ENCODE data around the gene NRG3.

Gene NRG3

DNA sequence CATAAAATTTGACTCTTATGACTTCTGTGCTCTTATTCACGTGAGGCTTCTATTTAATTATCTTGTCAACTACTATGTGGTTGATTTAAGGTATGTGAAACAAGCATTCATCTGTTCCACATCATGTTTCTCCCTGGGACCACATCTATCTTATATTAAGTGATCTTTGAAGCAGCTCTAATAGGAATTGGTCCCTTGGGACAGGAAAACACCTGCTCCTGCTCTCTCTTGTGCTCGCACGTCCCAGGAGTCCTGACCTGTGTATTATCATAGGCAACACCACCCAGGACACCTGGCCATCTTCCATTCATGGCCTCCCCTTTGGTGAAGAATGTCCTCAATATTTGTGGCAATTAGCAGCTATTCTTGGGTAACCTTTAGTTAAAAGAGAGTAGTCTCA lies 269.2 kb downstream of the NRG3 start:
- Histone ChIP-seq H3K36me3 (ENCODE audit: control insufficient read depth, insufficient read depth, low read length) (no peaks in the 10 kb centered on the region), H3K4me3 (ENCODE audit: low read length) (no peak overlapping the region), H3K4me1 (ENCODE audit: control insufficient read depth, insufficient read depth, low read length) (no peaks in the 10 kb centered on the region), H3K9me3 (ENCODE audit: control insufficient read depth, low read length) (no peaks in the 10 kb centered on the region), H3K9ac (ENCODE audit: low read length) (no peak overlapping the region), H3K27me3 (ENCODE audit: control insufficient read depth, insufficient read depth, low read length) (no peaks in the 10 kb centered on the region)

- H3K9ac ChIP-seq (ENCODE audit: low read length): no peak overlapping the region
- no peaks in the 10 kb centered on the region for H3K4me1 ChIP-seq (ENCODE audit: control insufficient read depth, insufficient read depth, low read length)
- no peaks in the 10 kb centered on the region for H3K9me3 ChIP-seq (ENCODE audit: control insufficient read depth, low read length)
- H3K27me3 ChIP-seq (ENCODE audit: control insufficient read depth, insufficient read depth, low read length): no peaks in the 10 kb centered on the region
- no peaks in the 10 kb centered on the region for H3K36me3 ChIP-seq (ENCODE audit: control insufficient read depth, insufficient read depth, low read length)
- H3K4me3 ChIP-seq (ENCODE audit: low read length): no peak overlapping the region
These were observed 273.8 kb downstream of the NRG3 start for GRCh38 chr10:82148764-82149163.

- no peaks in the 10 kb centered on the region for H3K9me3 ChIP-seq (ENCODE audit: control insufficient read depth, low read length)
- no peak overlapping the region for H3K4me3 ChIP-seq (ENCODE audit: low read length)
- no peaks in the 10 kb centered on the region for H3K27me3 ChIP-seq (ENCODE audit: control insufficient read depth, insufficient read depth, low read length)
- no peaks in the 10 kb centered on the region for H3K4me1 ChIP-seq (ENCODE audit: control insufficient read depth, insufficient read depth, low read length)
- no peak overlapping the region for H3K9ac ChIP-seq (ENCODE audit: low read length)
- no peaks in the 10 kb centered on the region for H3K36me3 ChIP-seq (ENCODE audit: control insufficient read depth, insufficient read depth, low read length)
These were observed 274.7 kb downstream of the NRG3 start for GRCh38 chr10:82149674-82150073.

- Histone ChIP-seq H3K9ac (ENCODE audit: low read length) (no peak overlapping the region), H3K4me3 (ENCODE audit: low read length) (no peak overlapping the region), H3K27me3 (ENCODE audit: control insufficient read depth, insufficient read depth, low read length) (no peaks in the 10 kb centered on the region), H3K36me3 (ENCODE audit: control insufficient read depth, insufficient read depth, low read length) (no peaks in the 10 kb centered on the region), H3K4me1 (ENCODE audit: control insufficient read depth, insufficient read depth, low read length) (no peaks in the 10 kb centered on the region), H3K9me3 (ENCODE audit: control insufficient read depth, low read length) (no peaks in the 10 kb centered on the region)
These were observed 275.3 kb downstream of the NRG3 start for GRCh38 chr10:82150123-82150900.

DNA sequence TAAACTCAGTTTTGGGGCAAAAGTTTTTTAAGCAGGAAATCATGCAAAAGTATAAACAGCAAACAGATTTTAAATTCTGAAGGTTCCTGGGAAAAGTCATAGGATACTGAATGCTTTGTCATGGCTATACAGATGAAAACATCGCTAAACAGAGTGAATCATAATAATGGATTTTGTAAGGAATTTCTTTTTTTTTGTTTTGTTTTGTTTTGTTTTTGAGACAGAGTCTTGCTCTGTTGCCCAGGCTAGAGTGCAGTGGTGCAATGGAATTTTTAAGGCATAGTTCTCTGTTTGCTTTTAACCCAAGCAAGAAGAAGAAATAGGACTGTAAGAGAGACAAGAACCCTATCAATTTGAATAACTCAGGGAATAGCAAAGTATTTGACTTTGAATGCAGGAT lies 285.3 kb downstream of the NRG3 start:
- no peaks in the 10 kb centered on the region for H3K9me3 ChIP-seq (ENCODE audit: control insufficient read depth, low read length)
- H3K4me1 ChIP-seq (ENCODE audit: control insufficient read depth, insufficient read depth, low read length): no peaks in the 10 kb centered on the region
- H3K36me3 ChIP-seq (ENCODE audit: control insufficient read depth, insufficient read depth, low read length): no peaks in the 10 kb centered on the region
- no peak overlapping the region for H3K4me3 ChIP-seq (ENCODE audit: low read length)
- H3K9ac ChIP-seq (ENCODE audit: low read length): no peak overlapping the region
- no peaks in the 10 kb centered on the region for H3K27me3 ChIP-seq (ENCODE audit: control insufficient read depth, insufficient read depth, low read length)

DNA sequence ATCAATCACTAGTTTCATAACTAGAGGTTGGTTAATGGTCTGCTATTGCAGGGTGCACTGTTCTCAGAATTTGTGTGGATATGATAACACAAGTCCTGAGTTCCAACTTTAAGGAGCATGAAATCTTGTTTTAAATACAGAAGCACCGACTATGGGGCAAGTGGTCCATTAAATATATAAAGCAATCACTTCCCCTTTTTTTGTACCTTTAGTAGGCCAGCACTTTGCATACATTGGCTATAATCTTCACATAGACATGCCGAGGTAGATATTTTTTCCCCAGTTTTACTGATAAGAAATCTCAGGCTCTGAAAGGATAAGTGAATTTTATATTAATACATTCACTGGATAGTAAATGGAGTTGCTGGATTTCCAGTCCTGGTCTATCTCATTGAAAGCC lies 286.3 kb downstream of the NRG3 start:
- H3K36me3 ChIP-seq (ENCODE audit: control insufficient read depth, insufficient read depth, low read length): no peaks in the 10 kb centered on the region

GRCh38 chr10:82162549-82163195 lies 287.7 kb downstream of the NRG3 start:
- no peaks in the 10 kb centered on the region for H3K36me3 ChIP-seq (ENCODE audit: control insufficient read depth, insufficient read depth, low read length)
- H3K9ac ChIP-seq (ENCODE audit: low read length): no peak overlapping the region
- no peaks in the 10 kb centered on the region for H3K27me3 ChIP-seq (ENCODE audit: control insufficient read depth, insufficient read depth, low read length)
- no peaks in the 10 kb centered on the region for H3K4me1 ChIP-seq (ENCODE audit: control insufficient read depth, insufficient read depth, low read length)
- H3K9me3 ChIP-seq (ENCODE audit: control insufficient read depth, low read length): no peaks in the 10 kb centered on the region
- no peak overlapping the region for H3K4me3 ChIP-seq (ENCODE audit: low read length)

More for the DNA sequence above, 286.3 kb downstream of the NRG3 start:
- H3K27me3 ChIP-seq (ENCODE audit: control insufficient read depth, insufficient read depth, low read length): no peaks in the 10 kb centered on the region
- no peak overlapping the region for H3K9ac ChIP-seq (ENCODE audit: low read length)
- H3K4me3 ChIP-seq (ENCODE audit: low read length): no peak overlapping the region
- H3K9me3 ChIP-seq (ENCODE audit: control insufficient read depth, low read length): no peaks in the 10 kb centered on the region
- no peaks in the 10 kb centered on the region for H3K4me1 ChIP-seq (ENCODE audit: control insufficient read depth, insufficient read depth, low read length)

- H3K36me3 ChIP-seq (ENCODE audit: control insufficient read depth, insufficient read depth, low read length): no peaks in the 10 kb centered on the region
- H3K4me1 ChIP-seq (ENCODE audit: control insufficient read depth, insufficient read depth, low read length): no peaks in the 10 kb centered on the region
- H3K9me3 ChIP-seq (ENCODE audit: control insufficient read depth, low read length): no peaks in the 10 kb centered on the region
- no peak overlapping the region for H3K4me3 ChIP-seq (ENCODE audit: low read length)
- H3K9ac ChIP-seq (ENCODE audit: low read length): no peak overlapping the region
- H3K27me3 ChIP-seq (ENCODE audit: control insufficient read depth, insufficient read depth, low read length): no peaks in the 10 kb centered on the region
These were observed 296.9 kb downstream of the NRG3 start for GRCh38 chr10:82171899-82172298.

GRCh38 chr10:82176587-82176986 lies 301.6 kb downstream of the NRG3 start:
- Histone ChIP-seq H3K9me3 (ENCODE audit: control insufficient read depth, low read length) (no peaks in the 10 kb centered on the region), H3K4me3 (ENCODE audit: low read length) (no peak overlapping the region), H3K9ac (ENCODE audit: low read length) (no peak overlapping the region), H3K36me3 (ENCODE audit: control insufficient read depth, insufficient read depth, low read length) (no peaks in the 10 kb centered on the region), H3K27me3 (ENCODE audit: control insufficient read depth, insufficient read depth, low read length) (no peaks in the 10 kb centered on the region), H3K4me1 (ENCODE audit: control insufficient read depth, insufficient read depth, low read length) (no peaks in the 10 kb centered on the region)

DNA sequence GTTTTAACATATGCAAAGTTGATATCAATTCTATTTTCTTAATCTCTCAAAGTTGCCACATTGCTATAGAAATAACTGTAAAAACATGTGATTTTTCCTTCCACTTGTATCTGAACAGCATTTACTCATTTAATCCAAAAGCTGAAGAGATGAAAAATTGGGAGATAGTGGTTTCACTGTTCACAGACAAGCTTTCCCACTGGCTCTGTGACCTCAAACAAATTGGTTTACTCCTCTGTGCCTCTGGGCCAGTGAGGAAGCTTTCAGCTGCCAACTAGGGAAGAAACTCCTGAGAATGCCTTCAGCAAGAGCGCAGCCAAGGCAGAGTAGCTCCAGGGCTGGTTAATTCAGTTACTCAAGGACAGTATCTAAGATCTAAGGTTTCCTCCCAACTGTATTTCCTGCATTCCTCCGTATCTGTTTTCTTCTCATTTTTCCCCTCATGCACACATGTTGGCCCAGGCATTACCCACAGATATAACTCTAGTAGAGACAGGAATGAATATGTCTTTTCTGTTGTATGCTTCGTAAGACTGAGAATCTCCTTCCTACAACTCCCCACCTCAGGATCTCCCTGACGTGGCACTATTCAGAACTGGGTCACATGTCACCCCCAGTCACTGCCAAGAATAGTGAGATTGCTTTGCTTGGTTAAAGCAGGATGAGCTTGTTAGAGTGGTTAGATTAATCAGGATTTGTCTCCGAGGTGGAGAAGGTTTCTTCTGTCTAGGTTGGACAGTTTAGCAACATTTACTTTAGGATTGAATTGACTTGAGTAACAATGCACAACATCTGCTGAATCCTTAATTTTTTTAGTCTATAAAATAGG lies 315.7 kb downstream of the NRG3 start:
- Histone ChIP-seq H3K36me3 (ENCODE audit: control insufficient read depth, insufficient read depth, low read length) (no peaks in the 10 kb centered on the region), H3K4me3 (ENCODE audit: low read length) (no peak overlapping the region), H3K9me3 (ENCODE audit: control insufficient read depth, low read length) (no peaks in the 10 kb centered on the region), H3K9ac (ENCODE audit: low read length) (no peak overlapping the region), H3K27me3 (ENCODE audit: control insufficient read depth, insufficient read depth, low read length) (no peaks in the 10 kb centered on the region), H3K4me1 (ENCODE audit: control insufficient read depth, insufficient read depth, low read length) (no peaks in the 10 kb centered on the region)

DNA sequence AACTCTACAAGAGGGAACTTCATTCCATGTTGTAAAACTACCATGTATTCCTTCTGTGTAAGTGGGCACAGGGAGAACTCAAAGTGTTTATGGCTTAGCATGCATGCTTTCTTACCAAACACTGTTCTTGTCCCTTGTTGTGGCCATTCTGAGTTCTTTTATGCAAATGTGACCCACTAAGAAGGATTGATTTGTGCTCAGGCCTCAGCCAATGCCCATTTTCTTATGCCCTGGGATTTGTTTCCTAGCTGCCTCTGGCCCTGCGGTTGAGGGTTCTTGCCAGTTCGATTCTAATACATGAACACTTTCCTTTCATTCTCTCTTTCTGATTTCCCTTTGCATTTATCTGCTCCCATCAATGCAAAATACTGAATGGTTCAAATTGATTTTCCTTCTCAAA lies 316.7 kb downstream of the NRG3 start:
- Histone ChIP-seq H3K4me3 (ENCODE audit: low read length) (no peak overlapping the region), H3K27me3 (ENCODE audit: control insufficient read depth, insufficient read depth, low read length) (no peaks in the 10 kb centered on the region), H3K36me3 (ENCODE audit: control insufficient read depth, insufficient read depth, low read length) (no peaks in the 10 kb centered on the region), H3K9ac (ENCODE audit: low read length) (no peak overlapping the region), H3K9me3 (ENCODE audit: control insufficient read depth, low read length) (no peaks in the 10 kb centered on the region), H3K4me1 (ENCODE audit: control insufficient read depth, insufficient read depth, low read length) (no peaks in the 10 kb centered on the region)

- no peaks in the 10 kb centered on the region for H3K9me3 ChIP-seq (ENCODE audit: control insufficient read depth, low read length)
- H3K27me3 ChIP-seq (ENCODE audit: control insufficient read depth, insufficient read depth, low read length): no peaks in the 10 kb centered on the region
- H3K4me1 ChIP-seq (ENCODE audit: control insufficient read depth, insufficient read depth, low read length): no peaks in the 10 kb centered on the region
- H3K4me3 ChIP-seq (ENCODE audit: low read length): no peak overlapping the region
- H3K9ac ChIP-seq (ENCODE audit: low read length): no peak overlapping the region
- no peaks in the 10 kb centered on the region for H3K36me3 ChIP-seq (ENCODE audit: control insufficient read depth, insufficient read depth, low read length)
These were observed 317.7 kb downstream of the NRG3 start for GRCh38 chr10:82192665-82193064.
